Spleen (tissue), 7 donors: ENCODE results near the gene NT5C1A.

Experiments used
- CTCF ChIP-seq, 11 experiments: fragments of 200-600 bp in 7 of 11; fragments of 450-650 bp in 4 of 11; sonication (generic) in 4 of 11; IDR thresholded peaks in 8 of 11; conservative IDR thresholded peaks in 3 of 11; 1 replicate in 7 of 11; 2 replicates in 4 of 11; pipeline versions ENCODE4 v1.4.0 to v1.8.0; 2016 to 2021; ENCODE audit warnings: antibody characterized with exemption in 11 of 11, inconsistent platforms in 4 of 11, mild to moderate bottlenecking in 1 of 11
- POLR2AphosphoS5 ChIP-seq, 3 donors: sonication (generic); formaldehyde crosslinking; IDR thresholded peaks; one replicate each; pipeline ENCODE4 v1.5.1; 2017; ENCODE audit warnings: antibody characterized with exemption in 3 of 3
- donor health status: DM: no; HTN: no; CAD: no; lungs with moderate emphysema.
- donor health status: DM: no; HTN: no; CAD: no.
- donor health status: DM: no; HTN: no; CAD: no.

- TF ChIP-seq CTCF (IDR thresholded peaks at IDR 0.05 in 8 of 11, conservative IDR thresholded peaks at IDR 0.05 in 3 of 11) = no peak
- TF ChIP-seq POLR2AphosphoS5 (IDR thresholded peaks at IDR 0.05) = no peak
These were observed 39.4 kb upstream of the NT5C1A start for GRCh38 chr1:39711104-39711965.
